Gastrocnemius medialis (tissue), 4 donors: ENCODE results near the gene MORC3. TPM values are rescaled to one million over a fixed set of nuclear protein-coding genes. Genes with fewer than 3 reads are reported as not detected.
A peak's percentile ranks its signal among the peaks of the same experiment; 100 is the strongest.

Source experiments
- ATAC-seq, 2 donors: fragments of 150-250 bp; one replicate each; pipeline ENCODE4 v1.9.1; 2016
- DNase-seq, 2 donors: peaks; one replicate each; pipeline ENCODE4 v3.0.0-alpha.2; 2019
- H3K27ac ChIP-seq, 4 donors: fragments of 200-600 bp; sonication (generic); 1 replicate in 1 of 4; 2 replicates in 3 of 4; pipeline ENCODE4 v1.5.1; 2016 to 2018; ENCODE audit warnings: mild to moderate bottlenecking in 2 of 4, moderate library complexity in 1 of 4
- H3K27me3 ChIP-seq, 3 donors: fragments of 200-600 bp; sonication (generic) in 2 of 3; 1 replicate in 1 of 3; 2 replicates in 2 of 3; pipeline versions ENCODE4 v1.5.1 to v1.6.0; 2016 to 2019; ENCODE audit warnings: mild to moderate bottlenecking in 1 of 3, moderate library complexity in 1 of 3
- H3K36me3 ChIP-seq, 2 donors: fragments of 200-600 bp; sonication (generic) in 1 of 2; one replicate each; pipeline ENCODE4 v1.5.1; 2017 to 2018
- H3K4me1 ChIP-seq, 2 donors: fragments of 200-600 bp; sonication (generic) in 1 of 2; one replicate each; pipeline ENCODE4 v1.5.1; 2016 to 2017; ENCODE audit warnings: mild to moderate bottlenecking in 2 of 2
- H3K4me3 ChIP-seq, 4 donors: fragments of 200-600 bp; sonication (generic) in 3 of 4; 1 replicate in 1 of 4; 2 replicates in 3 of 4; pipeline ENCODE4 v1.5.1; 2016 to 2019; ENCODE audit warnings: mild to moderate bottlenecking in 2 of 4
- H3K9me3 ChIP-seq, 3 donors: fragments of 200-600 bp; sonication (generic) in 2 of 3; 1 replicate in 1 of 3; 2 replicates in 2 of 3; pipeline ENCODE4 v1.5.1; 2016 to 2019
- CTCF ChIP-seq, 5 experiments: fragments of 450-650 bp in 3 of 5; fragments of 200-600 bp in 2 of 5; sonication (generic) in 2 of 5; IDR thresholded peaks in 4 of 5; conservative IDR thresholded peaks in 1 of 5; 1 replicate in 4 of 5; 2 replicates in 1 of 5; pipeline ENCODE4 v1.5.1; 2016 to 2019; ENCODE audit warnings: antibody characterized with exemption in 5 of 5, mild to moderate bottlenecking in 3 of 5, moderate library complexity in 3 of 5
- POLR2A ChIP-seq, 2 donors: fragments of 450-650 bp; IDR thresholded peaks; one replicate each; pipeline ENCODE4 v1.6.1; 2017; ENCODE audit warnings: antibody characterized with exemption in 2 of 2, mild to moderate bottlenecking in 2 of 2, moderate library complexity in 2 of 2
- in situ Hi-C, 4 donors: fragments of 200-750 bp; cut with MboI; loops; one replicate each; pipeline versions ENCODE4 v1.15.0 to v1.8.0; 2017; ENCODE audit warnings: low sequenced_read_pairs in 4 of 4
- intact Hi-C: fragments of 100-400 bp; cut with DNase I; formaldehyde crosslinking; loops from one replicate; pipeline ENCODE4 v1.15.1; 2023; ENCODE audit warnings: low total_unique reads
- total RNA-seq, 4 donors: library from RNA; depleted of rRNA; stranded (reverse); fragments of >200 nt; gene quantifications; one replicate each; pipeline versions ENCODE4 v1.1.0 to v1.2.3, GENCODE V29; 2016

MORC3 gene
- total RNA-seq, 4 donors from 2014 or later = 28.1 to 35.5 (median 31.7) TPM

- intact Hi-C loops (no loop called here), in situ Hi-C loops (loop anchor here in 2 of 4 donors (25.0 kb wide), 1 partner anchor 172 kb away; no protein-coding TSS in a partner anchor)
- Histone ChIP-seq H3K4me1 (peaks cover 0 to 3% of the 10 kb centered on the region in 2 donors), H3K36me3 (peaks cover 0 to 55% of the 10 kb centered on the region in 2 donors), H3K9me3 (no peaks in the 10 kb centered on the region), H3K27me3 (no peaks in the 10 kb centered on the region), H3K4me3 (no peak overlapping the region), H3K27ac (no peak overlapping the region)
- DNase-seq (no peak), ATAC-seq (no peak)
- no peak for TF ChIP-seq POLR2A (IDR thresholded peaks at IDR 0.05)
- no peak for TF ChIP-seq CTCF (IDR thresholded peaks at IDR 0.05 in 4 of 5, conservative IDR thresholded peaks at IDR 0.05 in 1 of 5)
Observed at GRCh38 chr21:36415375-36415774, 95.4 kb downstream of the MORC3 start.

GRCh38 chr21:36419241-36419640, 99.2 kb downstream of the MORC3 start:
- intact Hi-C loops = no loop called here
- H3K9me3 ChIP-seq = no peaks in the 10 kb centered on the region
- peaks cover 0 to 24% of the 10 kb centered on the region in 2 donors for H3K36me3 ChIP-seq
- no peak overlapping the region for H3K27ac ChIP-seq
- no peak for DNase-seq
- peaks cover 0 to 3% of the 10 kb centered on the region in 2 donors for H3K4me1 ChIP-seq
- no peaks in the 10 kb centered on the region for H3K27me3 ChIP-seq
- ATAC-seq = no peak
- H3K4me3 ChIP-seq = no peak overlapping the region
- in situ Hi-C loops = loop anchor here in 2 of 4 donors (25.0 kb wide), 1 partner anchor 168 kb away; no protein-coding TSS in a partner anchor
- TF ChIP-seq CTCF (IDR thresholded peaks at IDR 0.05 in 4 of 5, conservative IDR thresholded peaks at IDR 0.05 in 1 of 5) (no peak), POLR2A (IDR thresholded peaks at IDR 0.05) (no peak)

- in situ Hi-C loops (loop anchor here in 2 of 4 donors (25.0 kb wide), 1 partner anchor 167 kb away; no protein-coding TSS in a partner anchor), intact Hi-C loops (loop anchor here (1.0 to 5.0 kb wide), 3 partner anchors 82 to 509 kb away; no protein-coding TSS in a partner anchor)
- DNase-seq (peak; percentile 77 to 84), ATAC-seq (peak; percentile 90 to 94)
- Histone ChIP-seq H3K9me3 (no peaks in the 10 kb centered on the region), H3K27me3 (no peaks in the 10 kb centered on the region), H3K4me1 (peaks cover 0 to 3% of the 10 kb centered on the region in 2 donors), H3K4me3 (no peak overlapping the region), H3K27ac (peak overlapping the region in 1 of 4 donors; percentile 30), H3K36me3 (peaks cover 0 to 21% of the 10 kb centered on the region in 2 donors)
- TF ChIP-seq CTCF (IDR thresholded peaks at IDR 0.05 in 4 of 5, conservative IDR thresholded peaks at IDR 0.05 in 1 of 5) = peak; percentile 76 to 84 (median 81)
- no peak for TF ChIP-seq POLR2A (IDR thresholded peaks at IDR 0.05)
Observed at GRCh38 chr21:36419996-36420395, 100.0 kb downstream of the MORC3 start.

GRCh38 chr21:36420571-36421339, 100.8 kb downstream of the MORC3 start:
- TF ChIP-seq CTCF (IDR thresholded peaks at IDR 0.05 in 4 of 5, conservative IDR thresholded peaks at IDR 0.05 in 1 of 5) (no peak), POLR2A (IDR thresholded peaks at IDR 0.05) (no peak)
- Histone ChIP-seq H3K9me3 (no peaks in the 10 kb centered on the region), H3K27me3 (no peaks in the 10 kb centered on the region), H3K27ac (peak overlapping the region in 1 of 4 donors; percentile 30), H3K4me1 (peaks cover 0 to 3% of the 10 kb centered on the region in 2 donors), H3K4me3 (no peak overlapping the region), H3K36me3 (peaks cover 0 to 14% of the 10 kb centered on the region in 2 donors)
- DNase-seq (peak in 1 of 2 donors; percentile 13), ATAC-seq (no peak)
- in situ Hi-C loops (loop anchor here in 2 of 4 donors (25.0 kb wide), 1 partner anchor 167 kb away; no protein-coding TSS in a partner anchor), intact Hi-C loops (loop anchor here (1.0 to 5.0 kb wide), 3 partner anchors 82 to 508 kb away; no protein-coding TSS in a partner anchor)
